ENCODE results near the gene ZCCHC24. TPM values are rescaled to one million over a fixed set of nuclear protein-coding genes. Genes with fewer than 3 reads are reported as not detected.
A peak's percentile ranks its signal among the peaks of the same experiment; 100 is the strongest.

The ZCCHC24 gene
- total and polyA plus RNA-seq, 2 donors from 2014 or later: 8.4 to 21.3 TPM

- no peaks in the 10 kb centered on the region for H3K9me3 ChIP-seq (ENCODE audit: control insufficient read depth in 2 of 3, insufficient read depth in 1 of 3, low read length in 3 of 3)
- TF ChIP-seq CTCF (IDR thresholded peaks at IDR 0.05; ENCODE audit: borderline replicate concordance, extremely low read depth, insufficient read depth): no peak
- no peak overlapping the region for H3K4me3 ChIP-seq (ENCODE audit: low read length in 3 of 3)
- H3K4me1 ChIP-seq (ENCODE audit: control insufficient read depth in 2 of 3, insufficient read depth in 2 of 3, low read depth in 1 of 3, low read length in 3 of 3): peaks cover 0 to 3% (median 0%) of the 10 kb centered on the region in 3 donors
- no peak overlapping the region for H3K9ac ChIP-seq (ENCODE audit: low read length in 3 of 3)
- H3K27ac ChIP-seq (ENCODE audit: low read depth in 2 of 2, low read length in 2 of 2): no peak overlapping the region
- FAIRE-seq: no peak
- intact Hi-C loops (cut with DNase I): no loop called here
- H3K36me3 ChIP-seq (ENCODE audit: control insufficient read depth in 2 of 3, insufficient read depth in 3 of 3, low read length in 3 of 3): no peaks in the 10 kb centered on the region
- DNase-seq: no peak
- no peaks in the 10 kb centered on the region for H3K27me3 ChIP-seq (ENCODE audit: control insufficient read depth, insufficient read depth, low read length)
These were observed 6.8 kb upstream of the ZCCHC24 start for GRCh38 chr10:79452174-79452611.

GRCh38 chr10:79451046-79451699, 5.7 kb upstream of the ZCCHC24 start:
- Histone ChIP-seq H3K9ac (ENCODE audit: low read length in 3 of 3) (no peak overlapping the region), H3K4me3 (ENCODE audit: low read length in 3 of 3) (no peak overlapping the region), H3K36me3 (ENCODE audit: control insufficient read depth in 2 of 3, insufficient read depth in 3 of 3, low read length in 3 of 3) (no peaks in the 10 kb centered on the region), H3K9me3 (ENCODE audit: control insufficient read depth in 2 of 3, insufficient read depth in 1 of 3, low read length in 3 of 3) (no peaks in the 10 kb centered on the region), H3K27me3 (ENCODE audit: control insufficient read depth, insufficient read depth, low read length) (no peaks in the 10 kb centered on the region), H3K4me1 (ENCODE audit: control insufficient read depth in 2 of 3, insufficient read depth in 2 of 3, low read depth in 1 of 3, low read length in 3 of 3) (peaks cover 0 to 3% (median 0%) of the 10 kb centered on the region in 3 donors), H3K27ac (ENCODE audit: low read depth in 2 of 2, low read length in 2 of 2) (no peak overlapping the region)
- intact Hi-C loops (cut with DNase I): no loop called here
- FAIRE-seq (no peak), DNase-seq (no peak)
- TF ChIP-seq CTCF (IDR thresholded peaks at IDR 0.05; ENCODE audit: borderline replicate concordance, extremely low read depth, insufficient read depth): no peak

- H3K9ac ChIP-seq (ENCODE audit: low read length in 3 of 3): no peak overlapping the region
- intact Hi-C loops (cut with DNase I): no loop called here
- H3K36me3 ChIP-seq (ENCODE audit: control insufficient read depth in 2 of 3, insufficient read depth in 3 of 3, low read length in 3 of 3): no peaks in the 10 kb centered on the region
- FAIRE-seq (no peak), DNase-seq (peak; percentile 22 to 77 (median 71))
- no peaks in the 10 kb centered on the region for H3K9me3 ChIP-seq (ENCODE audit: control insufficient read depth in 2 of 3, insufficient read depth in 1 of 3, low read length in 3 of 3)
- H3K27ac ChIP-seq (ENCODE audit: low read depth in 2 of 2, low read length in 2 of 2): no peak overlapping the region
- no peak overlapping the region for H3K4me3 ChIP-seq (ENCODE audit: low read length in 3 of 3)
- H3K4me1 ChIP-seq (ENCODE audit: control insufficient read depth in 2 of 3, insufficient read depth in 2 of 3, low read depth in 1 of 3, low read length in 3 of 3): peaks cover 0 to 8% (median 0%) of the 10 kb centered on the region in 3 donors
- no peaks in the 10 kb centered on the region for H3K27me3 ChIP-seq (ENCODE audit: control insufficient read depth, insufficient read depth, low read length)
- no peak for TF ChIP-seq CTCF (IDR thresholded peaks at IDR 0.05; ENCODE audit: borderline replicate concordance, extremely low read depth, insufficient read depth)
These were observed 4.0 kb upstream of the ZCCHC24 start for GRCh38 chr10:79449181-79450146.

Measured in kidney (tissue), 14 donors.